HL-60 (cell line): Measurements from ENCODE around the gene NPC1.
A peak's percentile ranks its signal among the peaks of the same experiment; 100 is the strongest.

Experiments used
- DNase-seq, 2 experiments: peaks; one replicate each; pipeline ENCODE4 v3.0.0-alpha.2; 2010 to 2020; ENCODE audit warnings: low read depth in 1 of 2, low spot score in 1 of 2
- H3K27ac ChIP-seq: fragments of 250-450 bp; sonication (Bioruptor Pico); replicated peaks from 2 replicates; pipeline ENCODE4 v1.5.1; 2020; ENCODE audit warnings: mild to moderate bottlenecking, moderate library complexity
- H3K27me3 ChIP-seq: fragments of 250-450 bp; sonication (Bioruptor Pico); 2 replicates; pipeline ENCODE4 v1.5.1; 2021; ENCODE audit warnings: mild to moderate bottlenecking, moderate library complexity; ENCODE audit not compliant: insufficient read depth, poor library complexity, severe bottlenecking
- H3K4me3 ChIP-seq: replicated peaks from 2 replicates; pipeline ENCODE4 v1.5.1; 2011; ENCODE audit warnings: mild to moderate bottlenecking, control low read depth, low read length; ENCODE audit not compliant: insufficient read depth
- CTCF ChIP-seq: IDR thresholded peaks from one replicate; pipeline ENCODE4 v1.5.1; 2011; ENCODE audit warnings: low read length, control low read depth, inconsistent platforms; ENCODE audit not compliant: insufficient read depth
- GABPA ChIP-seq: IDR thresholded peaks from 2 replicates; pipeline ENCODE4 v1.6.1; 2012; ENCODE audit warnings: low read depth
- POLR2AphosphoS5 ChIP-seq: IDR thresholded peaks from 2 replicates; pipeline ENCODE4 v1.6.1; 2012; ENCODE audit warnings: low read depth
- REST ChIP-seq: IDR thresholded peaks from 2 replicates; pipeline ENCODE4 v1.6.1; 2012; ENCODE audit warnings: low read depth; ENCODE audit not compliant: insufficient replicate concordance
- SPI1 ChIP-seq: IDR thresholded peaks from 2 replicates; pipeline ENCODE4 v1.6.1; 2012; ENCODE audit warnings: low read depth, mild to moderate bottlenecking, borderline replicate concordance

Gene NPC1

DNA sequence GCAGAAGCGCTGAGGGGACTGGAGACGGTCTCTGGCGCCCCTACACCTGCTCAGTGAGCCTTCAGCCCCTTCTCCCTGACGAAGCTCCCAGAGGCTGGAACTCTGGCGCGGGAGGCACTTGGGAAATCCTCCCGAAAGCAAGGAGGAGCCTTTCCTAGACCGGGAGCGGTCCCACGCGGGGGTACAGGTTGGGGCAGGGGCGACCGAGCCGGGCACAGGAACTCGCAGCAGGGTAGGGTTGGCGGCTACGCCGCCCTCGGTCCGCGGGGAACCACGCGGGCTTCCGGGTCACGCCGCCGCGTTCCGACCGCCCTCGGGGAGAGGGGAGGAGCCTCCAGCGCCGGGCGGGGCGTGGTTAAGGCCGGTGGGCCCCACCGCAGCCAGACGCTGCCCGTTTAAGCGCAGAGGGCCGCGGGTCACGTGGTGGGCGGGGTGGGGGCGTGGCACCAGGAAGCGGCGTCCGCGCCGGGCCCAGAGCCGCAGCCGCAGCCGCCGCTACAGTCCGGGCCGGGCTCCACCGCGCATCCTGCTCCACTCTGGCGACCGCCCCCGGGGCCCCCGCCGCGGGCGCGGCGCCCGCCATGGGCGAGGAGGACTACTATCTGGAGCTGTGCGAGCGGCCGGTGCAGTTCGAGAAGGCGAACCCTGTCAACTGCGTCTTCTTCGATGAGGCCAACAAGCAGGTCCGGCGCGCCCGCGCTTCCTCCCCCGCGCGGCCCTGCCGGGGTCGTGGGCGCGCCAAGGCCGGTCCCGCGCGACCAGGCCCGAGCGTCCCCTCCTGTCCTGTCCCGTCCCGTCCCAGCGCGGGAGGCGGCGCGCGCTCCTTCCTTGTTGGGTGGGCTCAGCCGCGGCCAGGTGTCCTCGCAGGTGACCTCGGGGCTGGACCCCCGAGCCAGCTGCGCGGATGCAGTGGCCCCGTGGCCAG lies 83.0 kb downstream of the NPC1 start, which contains the start of gene RMC1:
Gene RMC1, plus strand, starts transcription at position 474 of the 925 bp plus-strand sequence. Its CDS starts 108 bp downstream, at position 582.
- H3K4me3 ChIP-seq: peak within 1 kb of the TSS; percentile 87
- peak; percentile 97 to 98 for DNase-seq
- peak within 1 kb of the TSS; percentile 92 for H3K27ac ChIP-seq
- no peaks in the 10 kb centered on the region for H3K27me3 ChIP-seq
- TF ChIP-seq REST: peak; percentile 34
- TF ChIP-seq SPI1: no peak; the same call in 1 of the 2 replicates
- TF ChIP-seq POLR2AphosphoS5: peak; percentile 95
- no peak for TF ChIP-seq CTCF
- peak; percentile 61 for TF ChIP-seq GABPA

GRCh38 chr18:23502516-23503037 lies 83.7 kb downstream of the NPC1 start:
- H3K27me3 ChIP-seq: no peaks in the 10 kb centered on the region
- TF ChIP-seq REST: no peak
- no peak for TF ChIP-seq POLR2AphosphoS5
- no peak for TF ChIP-seq SPI1
- TF ChIP-seq CTCF: no peak
- no peak for TF ChIP-seq GABPA
- peak overlapping the region; percentile 51 for H3K4me3 ChIP-seq
- H3K27ac ChIP-seq: peak overlapping the region; percentile 92
- no peak for DNase-seq

- no peaks in the 10 kb centered on the region for H3K27me3 ChIP-seq
- no peak overlapping the region for H3K4me3 ChIP-seq
- no peak for TF ChIP-seq SPI1
- no peak for TF ChIP-seq CTCF
- no peak for TF ChIP-seq GABPA
- no peak for TF ChIP-seq POLR2AphosphoS5
- no peak for TF ChIP-seq REST
- no peak for DNase-seq
- no peak overlapping the region for H3K27ac ChIP-seq
Observed at GRCh38 chr18:23501626-23502025, 84.7 kb downstream of the NPC1 start.
